Endodermal cell (in vitro differentiated cells): ENCODE measurements around the gene SUPT7L. TPM values are rescaled to one million over a fixed set of nuclear protein-coding genes. Genes with fewer than 3 reads are reported as not detected.

Source experiments
- DNase-seq: peaks from one replicate; pipeline ENCODE4 v3.0.0-alpha.2; 2017
- H3K27ac ChIP-seq: 2 replicates; pipeline ENCODE4 v1.5.1; 2013; ENCODE audit warnings: mild to moderate bottlenecking, low read depth, low read length, moderate library complexity
- H3K27me3 ChIP-seq: 2 replicates; pipeline ENCODE4 v1.6.1; 2013; ENCODE audit warnings: mild to moderate bottlenecking, low read length, moderate library complexity; ENCODE audit not compliant: insufficient read depth, control insufficient read depth, poor library complexity, severe bottlenecking
- H3K36me3 ChIP-seq: 2 replicates; pipeline ENCODE4 v1.7.0; 2013; ENCODE audit warnings: mild to moderate bottlenecking, low read length, moderate library complexity; ENCODE audit not compliant: control insufficient read depth, insufficient read depth
- H3K4me1 ChIP-seq: one replicate; pipeline ENCODE4 v1.7.0; 2013; ENCODE audit warnings: low read length; ENCODE audit not compliant: control insufficient read depth, insufficient read depth
- H3K4me3 ChIP-seq: 2 replicates; pipeline ENCODE4 v1.5.1; 2013; ENCODE audit warnings: mild to moderate bottlenecking, low read length, moderate library complexity
- H3K9ac ChIP-seq: 2 replicates; pipeline ENCODE4 v1.6.1; 2013; ENCODE audit warnings: mild to moderate bottlenecking, low read length, moderate library complexity; ENCODE audit not compliant: poor library complexity, severe bottlenecking; ENCODE audit errors: extremely low read depth
- H3K9me3 ChIP-seq: 2 replicates; pipeline ENCODE4 v1.6.1; 2013; ENCODE audit warnings: mild to moderate bottlenecking, low read length, moderate library complexity; ENCODE audit not compliant: control insufficient read depth
- H3K27ac Mint-ChIP-seq: 2 replicates; pipeline ENCODE4 v1.8.0; 2020; ENCODE audit warnings: mixed read lengths
- H3K27me3 Mint-ChIP-seq: 2 replicates; pipeline ENCODE4 v1.8.0; 2021; ENCODE audit warnings: mild to moderate bottlenecking, mixed read lengths; ENCODE audit not compliant: insufficient read depth
- H3K36me3 Mint-ChIP-seq: 2 replicates; pipeline ENCODE4 v1.8.0; 2020; ENCODE audit warnings: low read depth, mixed read lengths
- H3K4me1 Mint-ChIP-seq: 2 replicates; pipeline ENCODE4 v1.8.0; 2020; ENCODE audit warnings: mixed read lengths
- H3K4me3 Mint-ChIP-seq: 2 replicates; pipeline ENCODE4 v1.8.0; 2020; ENCODE audit warnings: mild to moderate bottlenecking, moderate library complexity, mixed read lengths
- H3K9me3 Mint-ChIP-seq: 2 replicates; pipeline ENCODE4 v1.8.0; 2020; ENCODE audit warnings: mild to moderate bottlenecking, mixed read lengths
- WGBS, 2 experiments: methylation state at CpG; one replicate each; pipeline versions ENCODE4 v1.1.5 to v1.1.7; 2013; ENCODE audit warnings: missing lambda C conversion rate in 2 of 2, mixed read lengths in 1 of 2; ENCODE audit not compliant: insufficient coverage in 1 of 2, insufficient read length in 1 of 2; 5-methylcytosine and 5-hydroxymethylcytosine counted together
- total RNA-seq, 2 donors: library from RNA; stranded (reverse); fragmentation: NEBNext Ultra II Directional in 1 of 2; extraction: Animal tissue kit (Norgen Biotek cat#: 25700) in 1 of 2; gene quantifications; 2 replicates in 1 of 2; 3 replicates in 1 of 2; pipeline ENCODE4 v1.2.1, GENCODE V29; 2021
- TF ChIP-seq, protein P1 (sequence below): fragments of 200-600 bp; sonication (generic); conservative IDR thresholded peaks from 2 replicates; pipeline ENCODE4 v1.5.0; 2021; ENCODE audit warnings: antibody characterized with exemption, mild to moderate bottlenecking

SUPT7L gene
- total RNA-seq, 2 donors from 2014 or later, result 43.3 to 43.9 TPM

DNA sequence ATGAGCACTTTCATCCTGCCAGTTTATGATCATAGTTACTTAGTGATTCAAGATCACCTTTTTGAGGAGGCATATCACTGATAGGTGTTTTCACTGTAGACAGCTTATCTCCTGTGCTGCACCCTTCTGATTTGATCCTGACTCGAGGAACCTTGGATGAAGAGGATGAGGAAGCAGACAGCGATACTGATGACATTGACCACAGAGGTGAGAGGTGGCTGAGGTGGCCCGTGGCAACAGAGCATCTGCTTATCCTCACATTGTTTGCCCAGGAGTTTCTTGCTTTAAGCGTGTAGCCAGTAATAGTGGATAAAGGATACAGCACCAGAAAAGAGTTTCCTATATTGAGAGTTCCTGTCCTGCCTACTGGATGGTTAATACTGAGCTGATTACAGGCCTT is 15.7 kb downstream of the SUPT7L start:
- Histone ChIP-seq H3K27ac (no peak overlapping the region), H3K9me3 (no peaks in the 10 kb centered on the region), H3K27me3 (no peaks in the 10 kb centered on the region), H3K4me1 (no peaks in the 10 kb centered on the region), H3K4me3 (no peak overlapping the region), H3K36me3 (peaks cover 78% of the 10 kb centered on the region), H3K9ac (no peak overlapping the region)
- Mint-ChIP-seq H3K4me3 (no peak overlapping the region), H3K9me3 (no peaks in the 10 kb centered on the region), H3K27me3 (no peaks in the 10 kb centered on the region), H3K36me3 (peaks cover 56% of the 10 kb centered on the region), H3K4me1 (no peaks in the 10 kb centered on the region), H3K27ac (no peak overlapping the region)
- WGBS, 2 experiments, result 95 to 96% methylated on average over 4 of the region's 4 CpGs
- TF ChIP-seq, protein P1, sequence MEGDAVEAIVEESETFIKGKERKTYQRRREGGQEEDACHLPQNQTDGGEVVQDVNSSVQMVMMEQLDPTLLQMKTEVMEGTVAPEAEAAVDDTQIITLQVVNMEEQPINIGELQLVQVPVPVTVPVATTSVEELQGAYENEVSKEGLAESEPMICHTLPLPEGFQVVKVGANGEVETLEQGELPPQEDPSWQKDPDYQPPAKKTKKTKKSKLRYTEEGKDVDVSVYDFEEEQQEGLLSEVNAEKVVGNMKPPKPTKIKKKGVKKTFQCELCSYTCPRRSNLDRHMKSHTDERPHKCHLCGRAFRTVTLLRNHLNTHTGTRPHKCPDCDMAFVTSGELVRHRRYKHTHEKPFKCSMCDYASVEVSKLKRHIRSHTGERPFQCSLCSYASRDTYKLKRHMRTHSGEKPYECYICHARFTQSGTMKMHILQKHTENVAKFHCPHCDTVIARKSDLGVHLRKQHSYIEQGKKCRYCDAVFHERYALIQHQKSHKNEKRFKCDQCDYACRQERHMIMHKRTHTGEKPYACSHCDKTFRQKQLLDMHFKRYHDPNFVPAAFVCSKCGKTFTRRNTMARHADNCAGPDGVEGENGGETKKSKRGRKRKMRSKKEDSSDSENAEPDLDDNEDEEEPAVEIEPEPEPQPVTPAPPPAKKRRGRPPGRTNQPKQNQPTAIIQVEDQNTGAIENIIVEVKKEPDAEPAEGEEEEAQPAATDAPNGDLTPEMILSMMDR, result no peak
- DNase-seq, result no peak

DNA sequence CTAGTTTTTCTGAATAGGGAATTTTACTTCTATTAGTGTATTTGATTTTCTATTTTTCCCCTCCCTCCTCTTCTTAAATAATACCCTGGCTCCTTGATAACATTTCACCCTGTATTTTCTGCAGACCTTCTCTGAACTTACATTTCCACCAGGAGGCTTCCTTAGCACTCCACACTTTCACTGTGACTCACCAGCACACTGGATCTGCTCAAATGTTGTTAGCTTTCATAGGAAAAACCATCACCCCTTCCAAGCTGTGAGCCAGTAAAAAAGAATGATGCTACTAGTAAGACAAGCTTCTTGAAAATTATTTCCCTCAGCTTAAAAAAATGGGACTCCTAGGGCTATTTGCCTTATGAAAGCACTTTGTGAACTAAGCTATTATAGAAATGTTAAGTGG is 16.1 kb downstream of the SUPT7L start:
- Mint-ChIP-seq H3K27me3 (no peaks in the 10 kb centered on the region), H3K4me3 (no peak overlapping the region), H3K4me1 (no peaks in the 10 kb centered on the region), H3K36me3 (peaks cover 53% of the 10 kb centered on the region), H3K9me3 (no peaks in the 10 kb centered on the region), H3K27ac (no peak overlapping the region)
- Histone ChIP-seq H3K36me3 (peaks cover 75% of the 10 kb centered on the region), H3K4me1 (no peaks in the 10 kb centered on the region), H3K9ac (no peak overlapping the region), H3K27me3 (no peaks in the 10 kb centered on the region), H3K4me3 (no peak overlapping the region), H3K9me3 (no peaks in the 10 kb centered on the region), H3K27ac (no peak overlapping the region)
- TF ChIP-seq, protein P1, result no peak
- DNase-seq, result no peak

DNA sequence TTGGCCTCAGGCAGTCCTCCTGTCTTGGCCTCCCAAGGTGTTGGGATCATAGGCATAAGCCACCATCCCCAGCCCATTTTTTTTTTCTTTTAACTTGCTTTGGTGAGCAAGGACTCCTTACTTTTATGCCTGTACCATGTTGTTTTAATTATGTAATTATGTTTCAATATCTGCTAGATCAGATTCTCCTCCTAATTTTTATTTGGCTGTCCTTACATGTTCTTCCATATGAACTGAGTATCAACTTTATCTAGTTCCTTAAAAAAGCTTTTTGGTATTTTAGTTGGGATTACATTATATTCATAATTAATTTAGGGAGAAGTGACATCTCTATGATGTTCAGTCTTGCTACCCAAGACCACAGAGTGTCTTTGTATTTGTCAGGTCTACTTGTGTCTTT is 18.2 kb downstream of the SUPT7L start:
- Mint-ChIP-seq H3K27me3 (no peaks in the 10 kb centered on the region), H3K4me1 (peaks cover 5% of the 10 kb centered on the region), H3K27ac (no peak overlapping the region), H3K9me3 (no peaks in the 10 kb centered on the region), H3K4me3 (no peak overlapping the region), H3K36me3 (peaks cover 60% of the 10 kb centered on the region)
- H3K4me3 ChIP-seq, result no peak overlapping the region
- no peak overlapping the region for H3K27ac ChIP-seq
- H3K9me3 ChIP-seq, result no peaks in the 10 kb centered on the region
- no peak for DNase-seq
- H3K9ac ChIP-seq, result no peak overlapping the region
- H3K4me1 ChIP-seq, result no peaks in the 10 kb centered on the region
- TF ChIP-seq, protein P1, result no peak
- peaks cover 76% of the 10 kb centered on the region for H3K36me3 ChIP-seq
- no peaks in the 10 kb centered on the region for H3K27me3 ChIP-seq
